Measurements from ENCODE around the gene ARHGAP20. TPM values are rescaled to one million over a fixed set of nuclear protein-coding genes. Genes with fewer than 3 reads are reported as not detected.

Gene ARHGAP20
- 1 to 10 TPM; 1.6 to 3.9 (median 2.8) TPM for total RNA-seq
- long read RNA-seq, donor 1, partial matches to known transcripts: 1 of 1 reads
- long read RNA-seq, donor 1, other reads (novel, unspliced or antisense): 0 of 1 reads
- long read RNA-seq, donor 2, partial matches to known transcripts: 2 of 2 reads
- long read RNA-seq, donor 2, other reads (novel, unspliced or antisense): 0 of 2 reads

GRCh38 chr11:110711776-110712658 is at the start of gene ARHGAP20:
TSS of gene ARHGAP20 (minus strand) at chr11:110712437. CDS start at chr11:110712231, 206 bp downstream.
- TF ChIP-seq CTCF (IDR thresholded peaks at IDR 0.05): no peak
- intact Hi-C loops (cut with DNase I, micrococcal nuclease): no loop called here
- peak; percentile 68 to 85 (median 73) for DNase-seq
- no peaks in the 10 kb centered on the region for H3K9me3 ChIP-seq
- no peaks in the 10 kb centered on the region for H3K36me3 ChIP-seq (ENCODE audit: low read depth)
- peak within 1 kb of the TSS; percentile 27 for H3K4me3 ChIP-seq
- H3K4me1 ChIP-seq (ENCODE audit: low read depth): peaks cover 4% of the 10 kb centered on the region
- peak; percentile 95 for ATAC-seq

GRCh38 chr11:110761991-110762390 is 49.8 kb upstream of the ARHGAP20 start:
- DNase-seq: no peak
- no peak for ATAC-seq
- peaks cover 9% of the 10 kb centered on the region for H3K4me1 ChIP-seq (ENCODE audit: low read depth)
- H3K4me3 ChIP-seq: no peak overlapping the region
- no peak for TF ChIP-seq CTCF (IDR thresholded peaks at IDR 0.05)
- no peaks in the 10 kb centered on the region for H3K9me3 ChIP-seq
- intact Hi-C loops (cut with DNase I, micrococcal nuclease): no loop called here
- no peaks in the 10 kb centered on the region for H3K36me3 ChIP-seq (ENCODE audit: low read depth)

GRCh38 chr11:110761131-110761530 is 48.9 kb upstream of the ARHGAP20 start:
- no peak for TF ChIP-seq CTCF (IDR thresholded peaks at IDR 0.05)
- Histone ChIP-seq H3K4me1 (ENCODE audit: low read depth) (peaks cover 9% of the 10 kb centered on the region), H3K4me3 (no peak overlapping the region), H3K9me3 (no peaks in the 10 kb centered on the region), H3K36me3 (ENCODE audit: low read depth) (no peaks in the 10 kb centered on the region)
- intact Hi-C loops (cut with DNase I, micrococcal nuclease): no loop called here
- DNase-seq: no peak
- no peak for ATAC-seq

GRCh38 chr11:110759972-110760381 is 47.7 kb upstream of the ARHGAP20 start:
- H3K9me3 ChIP-seq: no peaks in the 10 kb centered on the region
- intact Hi-C loops (cut with DNase I, micrococcal nuclease): no loop called here
- no peak for TF ChIP-seq CTCF (IDR thresholded peaks at IDR 0.05)
- peaks cover 9% of the 10 kb centered on the region for H3K4me1 ChIP-seq (ENCODE audit: low read depth)
- no peak overlapping the region for H3K4me3 ChIP-seq
- no peaks in the 10 kb centered on the region for H3K36me3 ChIP-seq (ENCODE audit: low read depth)
- ATAC-seq: peak; percentile 81
- DNase-seq: peak in 2 of 3 donors; percentile 34 to 53

- Histone ChIP-seq H3K9me3 (peaks cover 2% of the 10 kb centered on the region), H3K4me1 (ENCODE audit: low read depth) (peaks cover 3% of the 10 kb centered on the region), H3K36me3 (ENCODE audit: low read depth) (no peaks in the 10 kb centered on the region), H3K4me3 (no peak overlapping the region)
- no peak for TF ChIP-seq CTCF (IDR thresholded peaks at IDR 0.05)
- intact Hi-C loops (cut with DNase I, micrococcal nuclease): no loop called here
- ATAC-seq (no peak), DNase-seq (no peak)
Observed at GRCh38 chr11:110757962-110758755, 45.9 kb upstream of the ARHGAP20 start.

Data from mucosa of descending colon (tissue), 3 donors.